Activated T-cell treated with anti-CD3 and anti-CD28 coated beads for 24 hours (primary cell): Measurements from ENCODE around the gene NCOR2.

Experiments
- DNase-seq: peaks from one replicate; pipeline ENCODE4 v3.0.0-alpha.2; 2020; ENCODE audit warnings: low read depth

Gene NCOR2

GRCh38 chr12:124566997-124567672 is at the start of gene NCOR2:
Gene NCOR2 (minus strand): TSS chr12:124567612. CDS start chr12:124495251, 72,361 bp downstream.
- DNase-seq: peak; percentile 41

GRCh38 chr12:124616394-124617221 is 49.2 kb upstream of the NCOR2 start:
- no peak for DNase-seq

- DNase-seq: no peak
Measured at GRCh38 chr12:124614512-124615292, 47.3 kb upstream of the NCOR2 start.

GRCh38 chr12:124613151-124613585 is 45.8 kb upstream of the NCOR2 start:
- DNase-seq: no peak

GRCh38 chr12:124612410-124612680 is 44.9 kb upstream of the NCOR2 start:
- DNase-seq: no peak

- no peak for DNase-seq
Measured at GRCh38 chr12:124611559-124612409, 44.4 kb upstream of the NCOR2 start.

- DNase-seq: no peak
Measured at GRCh38 chr12:124610629-124611558, 43.5 kb upstream of the NCOR2 start.

GRCh38 chr12:124610021-124610612 is 42.7 kb upstream of the NCOR2 start:
- no peak for DNase-seq

GRCh38 chr12:124609041-124609989 is 41.9 kb upstream of the NCOR2 start:
- DNase-seq: peak; percentile 53

- no peak for DNase-seq
Measured at GRCh38 chr12:124608450-124608870, 41.0 kb upstream of the NCOR2 start.

GRCh38 chr12:124607681-124608425 is 40.4 kb upstream of the NCOR2 start:
- DNase-seq: no peak

GRCh38 chr12:124605883-124606774 is 38.7 kb upstream of the NCOR2 start:
- DNase-seq: no peak

- DNase-seq: no peak
Measured at GRCh38 chr12:124605150-124605882, 37.9 kb upstream of the NCOR2 start.

GRCh38 chr12:124604264-124604680 is 36.9 kb upstream of the NCOR2 start:
- no peak for DNase-seq

- no peak for DNase-seq
Measured at GRCh38 chr12:124603831-124604251, 36.4 kb upstream of the NCOR2 start.

- DNase-seq: no peak
Measured at GRCh38 chr12:124603100-124603541, 35.7 kb upstream of the NCOR2 start.
